IPS-18c (cell line): Measurements from ENCODE around the gene ASIC1.

ENCODE experiments used
- H3K4me3 ChIP-seq: 2 replicates; pipeline ENCODE4 v1.7.0; 2013; ENCODE audit warnings: low read depth, mild to moderate bottlenecking, low read length, moderate library complexity; ENCODE audit not compliant: insufficient read depth
- H3K9me3 ChIP-seq: one replicate; pipeline ENCODE4 v1.6.1; 2013; ENCODE audit warnings: mild to moderate bottlenecking, low read length, moderate library complexity; ENCODE audit not compliant: control insufficient read depth, insufficient read depth

Gene ASIC1

GRCh38 chr12:50032854-50033581 is 24.4 kb upstream of the ASIC1 start:
- Histone ChIP-seq H3K9me3 (no peaks in the 10 kb centered on the region), H3K4me3 (peak overlapping the region; percentile 62)

GRCh38 chr12:50038336-50038735 is 19.1 kb upstream of the ASIC1 start:
- Histone ChIP-seq H3K9me3 (no peaks in the 10 kb centered on the region), H3K4me3 (no peak overlapping the region)

GRCh38 chr12:50039151-50039835 is 18.1 kb upstream of the ASIC1 start:
- Histone ChIP-seq H3K9me3 (no peaks in the 10 kb centered on the region), H3K4me3 (no peak overlapping the region)

- Histone ChIP-seq H3K4me3 (no peak overlapping the region), H3K9me3 (no peaks in the 10 kb centered on the region)
Measured at GRCh38 chr12:50040657-50041056, 16.7 kb upstream of the ASIC1 start.

GRCh38 chr12:50041062-50041860 is 16.1 kb upstream of the ASIC1 start:
- H3K4me3 ChIP-seq: no peak overlapping the region
- H3K9me3 ChIP-seq: no peaks in the 10 kb centered on the region

GRCh38 chr12:50041962-50042361 is 15.4 kb upstream of the ASIC1 start:
- Histone ChIP-seq H3K4me3 (no peak overlapping the region), H3K9me3 (no peaks in the 10 kb centered on the region)

- H3K9me3 ChIP-seq: no peaks in the 10 kb centered on the region
- no peak overlapping the region for H3K4me3 ChIP-seq
Measured at GRCh38 chr12:50042693-50043092, 14.7 kb upstream of the ASIC1 start.

- H3K9me3 ChIP-seq: no peaks in the 10 kb centered on the region
- no peak overlapping the region for H3K4me3 ChIP-seq
Measured at GRCh38 chr12:50043308-50043707, 14.1 kb upstream of the ASIC1 start.

- H3K9me3 ChIP-seq: no peaks in the 10 kb centered on the region
- no peak overlapping the region for H3K4me3 ChIP-seq
Measured at GRCh38 chr12:50043854-50044253, 13.5 kb upstream of the ASIC1 start.

- H3K4me3 ChIP-seq: no peak overlapping the region
- peaks cover 2% of the 10 kb centered on the region for H3K9me3 ChIP-seq
Measured at GRCh38 chr12:50047693-50048250, 9.6 kb upstream of the ASIC1 start.

GRCh38 chr12:50049254-50050118 is 7.9 kb upstream of the ASIC1 start:
- H3K9me3 ChIP-seq: peaks cover 2% of the 10 kb centered on the region
- no peak overlapping the region for H3K4me3 ChIP-seq

GRCh38 chr12:50050119-50050385 is 7.3 kb upstream of the ASIC1 start:
- peak overlapping the region; percentile 46; the same call in 1 of the 2 replicates for H3K4me3 ChIP-seq

GRCh38 chr12:50050410-50051098 is 6.8 kb upstream of the ASIC1 start:
- Histone ChIP-seq H3K4me3 (peak overlapping the region; percentile 46), H3K9me3 (peaks cover 4% of the 10 kb centered on the region)

More at GRCh38 chr12:50050119-50050385, 7.3 kb upstream of the ASIC1 start:
- H3K9me3 ChIP-seq: peaks cover 2% of the 10 kb centered on the region

- Histone ChIP-seq H3K4me3 (peak overlapping the region; percentile 28), H3K9me3 (peaks cover 4% of the 10 kb centered on the region)
Measured at GRCh38 chr12:50051101-50051806, 6.1 kb upstream of the ASIC1 start.

- H3K4me3 ChIP-seq: no peak overlapping the region
- peaks cover 4% of the 10 kb centered on the region for H3K9me3 ChIP-seq
Measured at GRCh38 chr12:50052544-50052943, 4.9 kb upstream of the ASIC1 start.

GRCh38 chr12:50052964-50053363 is 4.4 kb upstream of the ASIC1 start:
- peaks cover 4% of the 10 kb centered on the region for H3K9me3 ChIP-seq
- H3K4me3 ChIP-seq: no peak overlapping the region
